ENCODE data around the gene ADAM23. TPM values are rescaled to one million over a fixed set of nuclear protein-coding genes. Genes with fewer than 3 reads are reported as not detected.

Gene ADAM23
- total and polyA plus RNA-seq, 2 experiments from 2014 or later, result 11.8 to 15.9 TPM

DNA sequence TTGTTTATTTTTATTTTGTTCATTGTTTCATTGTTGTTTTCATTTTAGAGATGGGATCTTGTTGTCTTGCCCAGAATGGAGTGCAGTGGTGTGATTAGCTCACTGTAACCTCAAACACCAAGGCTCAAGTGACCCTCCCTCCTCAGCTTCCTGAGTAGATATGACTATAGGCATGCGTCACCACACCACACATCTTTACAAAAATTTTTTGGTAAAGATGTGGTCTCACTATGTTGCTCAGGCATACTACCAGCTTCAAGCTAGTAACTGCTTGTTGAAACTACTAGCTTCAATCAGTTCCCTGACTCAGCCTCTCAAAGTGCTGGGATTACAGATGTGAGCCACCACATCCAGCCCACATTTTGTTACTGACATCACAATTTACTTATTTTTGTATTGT, 213.8 kb downstream of the ADAM23 start (continued):
- TF ChIP-seq, protein P1, sequence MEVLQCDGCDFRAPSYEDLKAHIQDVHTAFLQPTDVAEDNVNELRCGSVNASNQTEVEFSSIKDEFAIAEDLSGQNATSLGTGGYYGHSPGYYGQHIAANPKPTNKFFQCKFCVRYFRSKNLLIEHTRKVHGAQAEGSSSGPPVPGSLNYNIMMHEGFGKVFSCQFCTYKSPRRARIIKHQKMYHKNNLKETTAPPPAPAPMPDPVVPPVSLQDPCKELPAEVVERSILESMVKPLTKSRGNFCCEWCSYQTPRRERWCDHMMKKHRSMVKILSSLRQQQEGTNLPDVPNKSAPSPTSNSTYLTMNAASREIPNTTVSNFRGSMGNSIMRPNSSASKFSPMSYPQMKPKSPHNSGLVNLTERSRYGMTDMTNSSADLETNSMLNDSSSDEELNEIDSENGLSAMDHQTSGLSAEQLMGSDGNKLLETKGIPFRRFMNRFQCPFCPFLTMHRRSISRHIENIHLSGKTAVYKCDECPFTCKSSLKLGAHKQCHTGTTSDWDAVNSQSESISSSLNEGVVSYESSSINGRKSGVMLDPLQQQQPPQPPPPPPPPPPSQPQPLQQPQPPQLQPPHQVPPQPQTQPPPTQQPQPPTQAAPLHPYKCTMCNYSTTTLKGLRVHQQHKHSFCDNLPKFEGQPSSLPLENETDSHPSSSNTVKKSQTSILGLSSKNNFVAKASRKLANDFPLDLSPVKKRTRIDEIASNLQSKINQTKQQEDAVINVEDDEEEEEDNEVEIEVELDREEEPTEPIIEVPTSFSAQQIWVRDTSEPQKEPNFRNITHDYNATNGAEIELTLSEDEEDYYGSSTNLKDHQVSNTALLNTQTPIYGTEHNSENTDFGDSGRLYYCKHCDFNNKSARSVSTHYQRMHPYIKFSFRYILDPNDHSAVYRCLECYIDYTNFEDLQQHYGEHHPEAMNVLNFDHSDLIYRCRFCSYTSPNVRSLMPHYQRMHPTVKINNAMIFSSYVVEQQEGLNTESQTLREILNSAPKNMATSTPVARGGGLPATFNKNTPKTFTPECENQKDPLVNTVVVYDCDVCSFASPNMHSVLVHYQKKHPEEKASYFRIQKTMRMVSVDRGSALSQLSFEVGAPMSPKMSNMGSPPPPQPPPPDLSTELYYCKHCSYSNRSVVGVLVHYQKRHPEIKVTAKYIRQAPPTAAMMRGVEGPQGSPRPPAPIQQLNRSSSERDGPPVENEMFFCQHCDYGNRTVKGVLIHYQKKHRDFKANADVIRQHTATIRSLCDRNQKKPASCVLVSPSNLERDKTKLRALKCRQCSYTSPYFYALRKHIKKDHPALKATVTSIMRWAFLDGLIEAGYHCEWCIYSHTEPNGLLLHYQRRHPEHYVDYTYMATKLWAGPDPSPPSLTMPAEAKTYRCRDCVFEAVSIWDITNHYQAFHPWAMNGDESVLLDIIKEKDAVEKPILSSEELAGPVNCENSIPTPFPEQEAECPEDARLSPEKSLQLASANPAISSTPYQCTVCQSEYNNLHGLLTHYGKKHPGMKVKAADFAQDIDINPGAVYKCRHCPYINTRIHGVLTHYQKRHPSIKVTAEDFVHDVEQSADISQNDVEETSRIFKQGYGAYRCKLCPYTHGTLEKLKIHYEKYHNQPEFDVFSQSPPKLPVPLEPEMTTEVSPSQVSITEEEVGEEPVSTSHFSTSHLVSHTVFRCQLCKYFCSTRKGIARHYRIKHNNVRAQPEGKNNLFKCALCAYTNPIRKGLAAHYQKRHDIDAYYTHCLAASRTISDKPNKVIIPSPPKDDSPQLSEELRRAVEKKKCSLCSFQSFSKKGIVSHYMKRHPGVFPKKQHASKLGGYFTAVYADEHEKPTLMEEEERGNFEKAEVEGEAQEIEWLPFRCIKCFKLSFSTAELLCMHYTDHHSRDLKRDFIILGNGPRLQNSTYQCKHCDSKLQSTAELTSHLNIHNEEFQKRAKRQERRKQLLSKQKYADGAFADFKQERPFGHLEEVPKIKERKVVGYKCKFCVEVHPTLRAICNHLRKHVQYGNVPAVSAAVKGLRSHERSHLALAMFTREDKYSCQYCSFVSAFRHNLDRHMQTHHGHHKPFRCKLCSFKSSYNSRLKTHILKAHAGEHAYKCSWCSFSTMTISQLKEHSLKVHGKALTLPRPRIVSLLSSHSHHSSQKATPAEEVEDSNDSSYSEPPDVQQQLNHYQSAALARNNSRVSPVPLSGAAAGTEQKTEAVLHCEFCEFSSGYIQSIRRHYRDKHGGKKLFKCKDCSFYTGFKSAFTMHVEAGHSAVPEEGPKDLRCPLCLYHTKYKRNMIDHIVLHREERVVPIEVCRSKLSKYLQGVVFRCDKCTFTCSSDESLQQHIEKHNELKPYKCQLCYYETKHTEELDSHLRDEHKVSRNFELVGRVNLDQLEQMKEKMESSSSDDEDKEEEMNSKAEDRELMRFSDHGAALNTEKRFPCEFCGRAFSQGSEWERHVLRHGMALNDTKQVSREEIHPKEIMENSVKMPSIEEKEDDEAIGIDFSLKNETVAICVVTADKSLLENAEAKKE (CRISPR knock-in tag; IDR thresholded peaks at IDR 0.05), result no peak

DNA sequence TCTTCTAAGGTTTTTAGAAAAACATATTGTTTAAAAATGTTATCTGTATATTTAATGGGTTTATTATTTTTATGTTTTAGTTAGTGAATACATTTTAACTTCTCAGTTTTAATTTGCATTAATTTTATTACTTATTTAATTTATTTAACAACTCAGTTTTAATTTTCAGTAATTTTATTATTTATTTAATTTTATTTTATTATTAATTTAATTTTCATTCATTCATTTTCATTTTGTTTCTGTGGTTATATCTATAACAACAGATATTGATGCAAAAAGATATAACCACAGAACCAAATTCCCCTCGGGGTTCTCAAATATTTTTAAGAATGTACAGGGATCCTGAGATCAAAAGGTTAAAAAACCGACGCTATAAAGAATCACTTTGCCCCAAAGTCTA, 221.9 kb downstream of the ADAM23 start:
- TF ChIP-seq JUNB (IDR thresholded peaks at IDR 0.05; ENCODE audit: unreplicated experiment), result no peak
- TF ChIP-seq, protein P2, sequence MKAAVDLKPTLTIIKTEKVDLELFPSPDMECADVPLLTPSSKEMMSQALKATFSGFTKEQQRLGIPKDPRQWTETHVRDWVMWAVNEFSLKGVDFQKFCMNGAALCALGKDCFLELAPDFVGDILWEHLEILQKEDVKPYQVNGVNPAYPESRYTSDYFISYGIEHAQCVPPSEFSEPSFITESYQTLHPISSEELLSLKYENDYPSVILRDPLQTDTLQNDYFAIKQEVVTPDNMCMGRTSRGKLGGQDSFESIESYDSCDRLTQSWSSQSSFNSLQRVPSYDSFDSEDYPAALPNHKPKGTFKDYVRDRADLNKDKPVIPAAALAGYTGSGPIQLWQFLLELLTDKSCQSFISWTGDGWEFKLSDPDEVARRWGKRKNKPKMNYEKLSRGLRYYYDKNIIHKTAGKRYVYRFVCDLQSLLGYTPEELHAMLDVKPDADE (IDR thresholded peaks at IDR 0.05), result no peak
- no peaks in the 10 kb centered on the region for H3K4me1 ChIP-seq (ENCODE audit: insufficient read depth)

More for the DNA sequence above, 221.9 kb downstream of the ADAM23 start:
- H3K4me3 Mint-ChIP-seq, result no peak overlapping the region
- H3K4me2 ChIP-seq, result no peak overlapping the region
- H2AFZ ChIP-seq, result no peak overlapping the region
- ATAC-seq (no peak), DNase-seq (ENCODE audit: low spot score) (no peak)
- no peaks in the 10 kb centered on the region for H3K27me3 Mint-ChIP-seq (ENCODE audit: insufficient read depth, low read depth, poor library complexity)
- no peaks in the 10 kb centered on the region for H3F3A ChIP-seq (replicated peaks; ENCODE audit: low read depth)
- H3K36me3 Mint-ChIP-seq (ENCODE audit: low read depth), result no peaks in the 10 kb centered on the region
- H3K9me3 Mint-ChIP-seq, result no peaks in the 10 kb centered on the region
- H3K79me2 ChIP-seq (replicated peaks; ENCODE audit: insufficient read depth), result no peaks in the 10 kb centered on the region
- H3K4me1 Mint-ChIP-seq, result no peaks in the 10 kb centered on the region; the same call in 2 of the 3 replicates
- H3K27ac ChIP-seq (ENCODE audit: low read depth), result no peak overlapping the region
- H4K20me1 ChIP-seq (replicated peaks; ENCODE audit: insufficient read depth), result no peaks in the 10 kb centered on the region
- no peaks in the 10 kb centered on the region for H3K9me2 ChIP-seq (ENCODE audit: insufficient read depth)
- H3K27me3 ChIP-seq (ENCODE audit: insufficient read depth), result no peaks in the 10 kb centered on the region
- no peak overlapping the region for H3K27ac Mint-ChIP-seq
- no peaks in the 10 kb centered on the region for H3K36me3 ChIP-seq (ENCODE audit: insufficient read depth)
- no peak overlapping the region for H3K4me3 ChIP-seq

Other genes with a start within 250 kb of the ADAM23 start
- 35.6 and 41.1 TPM in 2 replicates for gene ZDBF2, start 168.9 kb upstream of the ADAM23 start, total RNA-seq (2014; rRNA removed; shearing (Covaris generic))
- 7.5 and 7.6 TPM in 2 replicates for gene ZDBF2, start 168.9 kb upstream of the ADAM23 start, polyA plus RNA-seq (2016; fragmentation: Nextera tagmentation; extraction: Ambion mirVana)
- gene FAM237A, start 199.0 kb downstream of the ADAM23 start, total RNA-seq (2014; rRNA removed; shearing (Covaris generic)), result not detected in 2 replicates
- gene FAM237A, start 199.0 kb downstream of the ADAM23 start, polyA plus RNA-seq (2016; fragmentation: Nextera tagmentation; extraction: Ambion mirVana), result not detected in 2 replicates

Data from GM23338 (cell line).